Activated T-cell treated with anti-CD3 and anti-CD28 coated beads for 48 hours (primary cell): ENCODE results near the gene COL9A3.

Source experiments
- DNase-seq: peaks from one replicate; pipeline ENCODE4 v3.0.0-alpha.2; 2020; ENCODE audit warnings: low read depth

The COL9A3 gene

GRCh38 chr20:62858058-62858830 is 41.4 kb downstream of the COL9A3 start:
- no peak for DNase-seq

GRCh38 chr20:62859721-62860120 is 42.9 kb downstream of the COL9A3 start:
- no peak for DNase-seq

- no peak for DNase-seq
Observed at GRCh38 chr20:62860391-62860923, 43.6 kb downstream of the COL9A3 start.

GRCh38 chr20:62860924-62861691 is 44.3 kb downstream of the COL9A3 start:
- DNase-seq = peak; percentile 26

- DNase-seq = peak; percentile 95
Observed at GRCh38 chr20:62861726-62862336, 45.0 kb downstream of the COL9A3 start, which contains the start of gene TCFL5. Gene TCFL5 (minus strand): TSS chr20:62861822. CDS start chr20:62861670, 152 bp downstream.

- DNase-seq = no peak
Observed at GRCh38 chr20:62864207-62864606, 47.4 kb downstream of the COL9A3 start.

GRCh38 chr20:62872184-62872847 is 55.5 kb downstream of the COL9A3 start:
- no peak for DNase-seq

- no peak for DNase-seq
Observed at GRCh38 chr20:62872862-62873261, 56.0 kb downstream of the COL9A3 start.

GRCh38 chr20:62873280-62873679 is 56.4 kb downstream of the COL9A3 start:
- DNase-seq = no peak

GRCh38 chr20:62873681-62874031 is 56.8 kb downstream of the COL9A3 start:
- peak; percentile 29 for DNase-seq

- DNase-seq = no peak
Observed at GRCh38 chr20:62874964-62875344, 58.1 kb downstream of the COL9A3 start.

GRCh38 chr20:62875419-62876361 is 58.8 kb downstream of the COL9A3 start:
- DNase-seq = no peak

- no peak for DNase-seq
Observed at GRCh38 chr20:62876501-62876901, 59.7 kb downstream of the COL9A3 start.

- no peak for DNase-seq
Observed at GRCh38 chr20:62876902-62877816, 60.3 kb downstream of the COL9A3 start.

- no peak for DNase-seq
Observed at GRCh38 chr20:62878244-62879038, 61.6 kb downstream of the COL9A3 start.

- DNase-seq = no peak
Observed at GRCh38 chr20:62879275-62880146, 62.7 kb downstream of the COL9A3 start.

GRCh38 chr20:62880147-62880934 is 63.5 kb downstream of the COL9A3 start:
- no peak for DNase-seq
